ENCODE results near the gene EIF5B. TPM values are rescaled to one million over a fixed set of nuclear protein-coding genes. Genes with fewer than 3 reads are reported as not detected.

Gene EIF5B
- polyA plus RNA-seq, 2 donors, result 25.9 to 27.2 TPM

DNA sequence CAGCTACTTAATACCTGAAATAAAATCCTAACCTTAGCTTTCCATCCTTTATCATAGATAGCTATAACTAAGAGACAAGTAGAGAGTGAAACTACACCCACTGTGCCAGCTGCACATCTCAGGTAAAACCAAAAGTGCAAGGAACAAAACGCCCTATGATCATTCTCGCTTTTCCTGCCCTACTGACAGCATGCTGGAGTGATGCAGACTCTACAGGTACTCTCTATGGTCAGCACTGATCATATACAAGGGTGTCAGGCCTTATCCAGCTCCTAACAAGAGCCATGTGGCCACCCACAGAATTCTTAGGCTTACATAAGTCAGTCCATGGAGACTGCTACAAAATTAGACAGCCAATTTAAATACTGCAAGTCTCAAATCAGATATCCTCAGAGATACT lies 107.0 kb downstream of the EIF5B start:
- Histone ChIP-seq H3K27me3 (ENCODE audit: control insufficient read depth in 1 of 2, insufficient read depth in 2 of 2, low read length in 2 of 2) (no peaks in the 10 kb centered on the region), H3K27ac (ENCODE audit: low read depth in 2 of 2, low read length in 1 of 2) (no peak overlapping the region), H3K36me3 (ENCODE audit: control insufficient read depth in 2 of 2, insufficient read depth in 2 of 2, low read length in 1 of 2) (peaks cover 0 to 7% of the 10 kb centered on the region in 2 donors), H3K4me3 (ENCODE audit: low read depth in 1 of 2, low read length in 2 of 2) (no peak overlapping the region), H3K4me1 (ENCODE audit: control insufficient read depth in 2 of 2, insufficient read depth in 2 of 2, low read length in 1 of 2) (no peaks in the 10 kb centered on the region), H3K9me3 (ENCODE audit: control insufficient read depth in 2 of 2, insufficient read depth in 1 of 2, low read depth in 1 of 2, low read length in 1 of 2) (no peaks in the 10 kb centered on the region)
- 61 to 77% methylated on average over 2 of the region's 2 CpGs for WGBS, 2 donors

- 68 to 72% methylated on average over 4 of the region's 4 CpGs for WGBS, 2 donors
- Histone ChIP-seq H3K27ac (ENCODE audit: low read depth in 2 of 2, low read length in 1 of 2) (no peak overlapping the region), H3K4me3 (ENCODE audit: low read depth in 1 of 2, low read length in 2 of 2) (no peak overlapping the region), H3K4me1 (ENCODE audit: control insufficient read depth in 2 of 2, insufficient read depth in 2 of 2, low read length in 1 of 2) (no peaks in the 10 kb centered on the region), H3K9me3 (ENCODE audit: control insufficient read depth in 2 of 2, insufficient read depth in 1 of 2, low read depth in 1 of 2, low read length in 1 of 2) (no peaks in the 10 kb centered on the region), H3K27me3 (ENCODE audit: control insufficient read depth in 1 of 2, insufficient read depth in 2 of 2, low read length in 2 of 2) (no peaks in the 10 kb centered on the region), H3K36me3 (ENCODE audit: control insufficient read depth in 2 of 2, insufficient read depth in 2 of 2, low read length in 1 of 2) (peaks cover 0 to 6% of the 10 kb centered on the region in 2 donors)
Measured at GRCh38 chr2:99445065-99445464, 107.9 kb downstream of the EIF5B start.

- peaks cover 0 to 2% of the 10 kb centered on the region in 2 donors for H3K36me3 ChIP-seq (ENCODE audit: control insufficient read depth in 2 of 2, insufficient read depth in 2 of 2, low read length in 1 of 2)
- H3K4me1 ChIP-seq (ENCODE audit: control insufficient read depth in 2 of 2, insufficient read depth in 2 of 2, low read length in 1 of 2), result no peaks in the 10 kb centered on the region
- no peak overlapping the region for H3K4me3 ChIP-seq (ENCODE audit: low read depth in 1 of 2, low read length in 2 of 2)
- 40 to 59% methylated on average over 2 of the region's 2 CpGs for WGBS, 2 donors
- no peak overlapping the region for H3K27ac ChIP-seq (ENCODE audit: low read depth in 2 of 2, low read length in 1 of 2)
- H3K27me3 ChIP-seq (ENCODE audit: control insufficient read depth in 1 of 2, insufficient read depth in 2 of 2, low read length in 2 of 2), result no peaks in the 10 kb centered on the region
- H3K9me3 ChIP-seq (ENCODE audit: control insufficient read depth in 2 of 2, insufficient read depth in 1 of 2, low read depth in 1 of 2, low read length in 1 of 2), result no peaks in the 10 kb centered on the region
Measured at GRCh38 chr2:99448556-99448955, 111.4 kb downstream of the EIF5B start.

DNA sequence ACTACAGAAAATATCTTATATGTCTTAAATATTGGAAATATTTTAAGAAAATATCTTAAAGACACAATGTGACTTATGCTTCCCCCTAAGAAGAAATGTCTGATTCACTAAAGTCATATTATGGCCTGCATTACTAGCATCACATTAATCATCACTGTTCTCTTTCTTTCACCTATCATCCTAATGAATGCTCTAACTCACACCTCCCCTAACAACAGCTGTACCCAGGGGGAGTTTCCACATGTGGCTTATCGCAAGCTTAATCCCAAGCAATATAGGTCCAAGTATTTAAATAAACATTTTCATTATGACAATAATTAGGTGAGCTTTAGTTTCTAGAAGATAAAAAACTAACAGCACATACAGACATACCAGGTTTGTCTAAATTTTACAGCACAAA lies 113.0 kb downstream of the EIF5B start:
- Histone ChIP-seq H3K9me3 (ENCODE audit: control insufficient read depth in 2 of 2, insufficient read depth in 1 of 2, low read depth in 1 of 2, low read length in 1 of 2) (no peaks in the 10 kb centered on the region), H3K27me3 (ENCODE audit: control insufficient read depth in 1 of 2, insufficient read depth in 2 of 2, low read length in 2 of 2) (no peaks in the 10 kb centered on the region), H3K27ac (ENCODE audit: low read depth in 2 of 2, low read length in 1 of 2) (no peak overlapping the region), H3K36me3 (ENCODE audit: control insufficient read depth in 2 of 2, insufficient read depth in 2 of 2, low read length in 1 of 2) (peaks cover 0 to 2% of the 10 kb centered on the region in 2 donors), H3K4me3 (ENCODE audit: low read depth in 1 of 2, low read length in 2 of 2) (no peak overlapping the region), H3K4me1 (ENCODE audit: control insufficient read depth in 2 of 2, insufficient read depth in 2 of 2, low read length in 1 of 2) (no peaks in the 10 kb centered on the region)
- WGBS, 2 donors, result 46 to 60% methylated on average over 1 of the region's 1 CpG

Other genes with a start within 250 kb of the EIF5B start
- 1 to 10 TPM in 1 of 2 donors, under 1 TPM in 1; 0.63 to 1.1 TPM for gene C2orf15, start 195.7 kb upstream of the EIF5B start, polyA plus RNA-seq
- 1 to 10 TPM; 1.7 to 3.2 TPM for gene TSGA10, start 182.4 kb upstream of the EIF5B start, polyA plus RNA-seq
- gene LIPT1, start 182.4 kb upstream of the EIF5B start, polyA plus RNA-seq, result 1 to 10 TPM; 4.6 to 7.0 TPM
- 10 to 100 TPM; 25.0 to 40.0 TPM for gene MITD1, start 156.3 kb upstream of the EIF5B start, polyA plus RNA-seq
- 10 to 100 TPM; 20.4 to 21.8 TPM for gene MRPL30, start 156.2 kb upstream of the EIF5B start, polyA plus RNA-seq
- not detected for gene LYG2, start 81.7 kb upstream of the EIF5B start, polyA plus RNA-seq
- gene LYG1, start 36.2 kb upstream of the EIF5B start, polyA plus RNA-seq, result 1 to 10 TPM in 1 of 2 donors, under 1 TPM in 1; 0.34 to 3.1 TPM
- gene TXNDC9, start 1.1 kb upstream of the EIF5B start, polyA plus RNA-seq, result 10 to 100 TPM; 14.0 to 26.2 TPM
- gene REV1, start 152.6 kb downstream of the EIF5B start, polyA plus RNA-seq, result 10 to 100 TPM; 16.2 to 20.3 TPM